Neuronal stem cell (in vitro differentiated cells): Measurements from ENCODE around the gene ARMH2.

Source experiments
- DNase-seq: peaks from one replicate; pipeline ENCODE4 v3.0.0-alpha.2; 2013; ENCODE audit warnings: low spot score
- H2AFZ ChIP-seq: one replicate; pipeline ENCODE4 v1.6.1; 2013; ENCODE audit warnings: mild to moderate bottlenecking, low read length, inconsistent platforms
- H2AK5ac ChIP-seq: 2 replicates; pipeline ENCODE4 v1.6.1; 2013; ENCODE audit warnings: low read depth, mild to moderate bottlenecking, inconsistent platforms, low read length, moderate library complexity, mixed read lengths
- H2BK120ac ChIP-seq: 2 replicates; pipeline ENCODE4 v1.6.1; 2013; ENCODE audit warnings: low read depth, mild to moderate bottlenecking, inconsistent platforms, low read length, moderate library complexity, mixed read lengths
- H2BK12ac ChIP-seq: one replicate; pipeline ENCODE4 v1.6.1; 2013; ENCODE audit warnings: low read length, inconsistent platforms
- H2BK15ac ChIP-seq: 2 replicates; pipeline ENCODE4 v1.6.1; 2013; ENCODE audit warnings: mild to moderate bottlenecking, low read length, inconsistent platforms, mixed read lengths
- H2BK5ac ChIP-seq: one replicate; pipeline ENCODE4 v1.6.1; 2013; ENCODE audit warnings: inconsistent platforms, mild to moderate bottlenecking, low read length, moderate library complexity
- H3K14ac ChIP-seq: one replicate; pipeline ENCODE4 v1.6.1; 2013; ENCODE audit warnings: low read length, inconsistent platforms
- H3K18ac ChIP-seq: 2 replicates; pipeline ENCODE4 v1.6.1; 2013; ENCODE audit warnings: low read length, inconsistent platforms
- H3K23ac ChIP-seq: 2 replicates; pipeline ENCODE4 v1.6.1; 2013; ENCODE audit warnings: low read depth, mild to moderate bottlenecking, mixed read lengths, low read length, inconsistent platforms; ENCODE audit not compliant: poor library complexity
- H3K27ac ChIP-seq: replicated peaks from 3 replicates; pipeline ENCODE4 v1.5.1; 2013; ENCODE audit warnings: low read length, inconsistent platforms
- H3K27me3 ChIP-seq, 3 experiments: 2 replicates each; pipeline ENCODE4 v1.6.1; 2013; ENCODE audit warnings: low read length in 3 of 3, mild to moderate bottlenecking in 2 of 3, inconsistent platforms in 1 of 3, low read depth in 1 of 3, mixed read lengths in 1 of 3, moderate library complexity in 1 of 3; ENCODE audit not compliant: control insufficient read depth in 3 of 3, insufficient read depth in 3 of 3
- H3K36me3 ChIP-seq, 2 donors: replicated peaks in 1 of 2; 2 replicates each; pipeline ENCODE4 v1.6.1; 2013; ENCODE audit warnings: low read length in 2 of 2; ENCODE audit not compliant: control insufficient read depth in 2 of 2, insufficient read depth in 2 of 2
- H3K4ac ChIP-seq: 2 replicates; pipeline ENCODE4 v1.6.1; 2013; ENCODE audit warnings: inconsistent platforms, mild to moderate bottlenecking, low read length, moderate library complexity
- H3K4me1 ChIP-seq, 2 donors: 1 replicate in 1 of 2; 2 replicates in 1 of 2; pipeline ENCODE4 v1.6.1; 2013; ENCODE audit warnings: low read length in 2 of 2, low read depth in 1 of 2; ENCODE audit not compliant: control insufficient read depth in 2 of 2, insufficient read depth in 1 of 2
- H3K4me2 ChIP-seq: one replicate; pipeline ENCODE4 v1.6.1; 2013; ENCODE audit warnings: mild to moderate bottlenecking, low read length, inconsistent platforms; ENCODE audit not compliant: insufficient read depth, poor library complexity, severe bottlenecking
- H3K4me3 ChIP-seq, 2 donors: 2 replicates each; pipeline ENCODE4 v1.5.1; 2013; ENCODE audit warnings: low read length in 2 of 2, mild to moderate bottlenecking in 2 of 2, inconsistent platforms in 1 of 2, moderate library complexity in 1 of 2
- H3K79me1 ChIP-seq: one replicate; pipeline ENCODE4 v1.6.1; 2013; ENCODE audit warnings: low read depth, mild to moderate bottlenecking, inconsistent platforms, low read length, moderate library complexity
- H3K9ac ChIP-seq: one replicate; pipeline ENCODE4 v1.6.1; 2013; ENCODE audit warnings: mild to moderate bottlenecking, low read depth, low read length, inconsistent platforms; ENCODE audit not compliant: poor library complexity
- H3K9me3 ChIP-seq, 2 donors: replicated peaks in 1 of 2; 2 replicates each; pipeline versions ENCODE3 to v1.6.1; 2013; ENCODE audit warnings: low read length in 2 of 2, mild to moderate bottlenecking in 2 of 2, inconsistent platforms in 1 of 2, low read depth in 1 of 2, mixed read lengths in 1 of 2, moderate library complexity in 1 of 2; ENCODE audit not compliant: control insufficient read depth in 2 of 2, insufficient read depth in 1 of 2
- H4K8ac ChIP-seq: one replicate; pipeline ENCODE4 v1.6.1; 2013; ENCODE audit warnings: low read depth, mild to moderate bottlenecking, inconsistent platforms, low read length, moderate library complexity
- H4K91ac ChIP-seq: one replicate; pipeline ENCODE4 v1.6.1; 2013; ENCODE audit warnings: low read length, low read depth, mild to moderate bottlenecking, inconsistent platforms; ENCODE audit not compliant: poor library complexity
- WGBS, 2 donors: extraction: QIAGEN DNeasy Blood & Tissue Kit; methylation state at CpG; one replicate each; pipeline ENCODE4 v1.1.7; 2013; ENCODE audit warnings: missing lambda C conversion rate in 2 of 2, mixed read lengths in 1 of 2; ENCODE audit not compliant: insufficient read length in 2 of 2, insufficient replicate concordance in 1 of 2; ENCODE audit errors: extremely low coverage in 2 of 2; 5-methylcytosine and 5-hydroxymethylcytosine counted together

Gene ARMH2

DNA sequence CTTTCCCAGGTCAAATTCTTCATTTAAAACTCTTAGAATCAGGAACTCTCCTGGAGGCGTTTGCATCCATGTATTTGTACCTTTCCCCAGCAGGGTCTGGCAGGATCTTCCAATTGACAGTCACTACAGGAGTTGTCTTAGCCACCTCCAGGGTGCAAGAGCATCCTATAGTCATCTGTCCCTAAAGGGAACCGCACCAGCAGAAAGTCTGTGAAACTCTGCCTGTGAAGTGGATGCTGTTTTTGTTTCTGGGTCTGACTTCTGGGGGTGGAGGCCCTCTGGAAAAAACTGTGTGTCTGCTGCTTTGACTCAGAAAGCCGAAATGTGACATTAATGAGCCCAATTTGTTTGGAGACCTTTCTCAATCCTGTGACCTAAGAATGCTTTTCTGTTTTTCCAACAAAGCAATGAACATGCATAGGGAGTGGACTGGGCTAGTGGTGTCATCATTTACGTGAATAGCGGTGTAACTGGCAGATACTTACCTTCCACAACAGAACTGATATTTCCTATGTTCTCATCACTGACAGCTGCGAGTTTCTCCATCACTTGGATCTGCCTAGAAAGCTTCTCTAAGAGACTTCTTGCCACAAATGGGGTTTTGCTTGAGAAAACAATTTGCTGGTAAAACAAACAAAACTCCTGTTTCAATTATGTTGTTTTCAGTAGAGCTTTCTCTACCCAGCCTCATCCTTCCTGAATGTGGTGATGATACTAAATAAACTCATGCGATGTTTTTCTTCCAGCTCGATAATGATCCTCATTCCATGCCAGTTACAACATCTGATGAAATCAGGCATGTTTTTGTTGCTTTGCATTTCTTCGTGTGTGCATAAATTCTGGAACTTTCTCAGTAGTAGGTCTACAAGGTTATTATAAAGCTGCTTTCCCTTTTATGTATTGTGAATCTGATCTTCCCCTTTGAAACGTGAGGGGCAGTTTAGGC is 33.3 kb upstream of the ARMH2 start:
- no peak overlapping the region for H3K14ac ChIP-seq
- no peak overlapping the region for H2AK5ac ChIP-seq
- H4K91ac ChIP-seq = no peak overlapping the region
- no peak overlapping the region for H2AFZ ChIP-seq
- no peak overlapping the region for H2BK120ac ChIP-seq
- no peak overlapping the region for H3K27ac ChIP-seq
- peaks cover 3 to 4% of the 10 kb centered on the region in 2 donors for H3K4me1 ChIP-seq
- peaks cover 0 to 41% of the 10 kb centered on the region in 2 donors for H3K36me3 ChIP-seq
- H2BK15ac ChIP-seq = no peak overlapping the region
- H3K27me3 ChIP-seq = no peaks in the 10 kb centered on the region
- no peak overlapping the region for H4K8ac ChIP-seq
- H3K79me1 ChIP-seq = no peaks in the 10 kb centered on the region
- no peak overlapping the region for H3K4me3 ChIP-seq
- no peak for DNase-seq
- no peak overlapping the region for H3K9ac ChIP-seq
- H3K18ac ChIP-seq = no peak overlapping the region
- no peak overlapping the region for H2BK5ac ChIP-seq
- H2BK12ac ChIP-seq = no peak overlapping the region
- H3K23ac ChIP-seq = no peak overlapping the region
- no peaks in the 10 kb centered on the region for H3K9me3 ChIP-seq
- no peak overlapping the region for H3K4me2 ChIP-seq
- no peak overlapping the region for H3K4ac ChIP-seq
- no CpG with 5 or more reads among the region's 10 CpGs for WGBS, 2 donors

DNA sequence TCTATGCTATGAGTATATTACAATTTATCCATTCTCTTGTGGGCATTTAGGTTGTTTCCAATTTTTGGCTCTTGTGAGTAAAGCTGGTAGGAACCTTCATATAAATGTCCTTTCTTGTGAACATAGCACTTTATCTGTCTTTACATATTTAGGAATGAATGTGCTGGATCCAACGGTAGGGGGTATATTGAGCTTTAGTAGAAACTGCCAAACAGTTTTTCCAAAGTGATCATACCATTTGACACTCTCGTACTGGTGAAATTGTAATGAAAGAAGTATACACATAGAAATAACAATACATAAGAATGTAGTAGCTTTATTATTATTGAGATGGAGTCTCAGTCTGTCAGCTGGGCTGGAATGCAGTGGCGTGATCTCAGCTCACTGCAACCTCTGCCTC is 30.9 kb upstream of the ARMH2 start:
- Histone ChIP-seq H3K79me1 (no peaks in the 10 kb centered on the region), H3K4ac (no peak overlapping the region), H3K27ac (no peak overlapping the region)

DNA sequence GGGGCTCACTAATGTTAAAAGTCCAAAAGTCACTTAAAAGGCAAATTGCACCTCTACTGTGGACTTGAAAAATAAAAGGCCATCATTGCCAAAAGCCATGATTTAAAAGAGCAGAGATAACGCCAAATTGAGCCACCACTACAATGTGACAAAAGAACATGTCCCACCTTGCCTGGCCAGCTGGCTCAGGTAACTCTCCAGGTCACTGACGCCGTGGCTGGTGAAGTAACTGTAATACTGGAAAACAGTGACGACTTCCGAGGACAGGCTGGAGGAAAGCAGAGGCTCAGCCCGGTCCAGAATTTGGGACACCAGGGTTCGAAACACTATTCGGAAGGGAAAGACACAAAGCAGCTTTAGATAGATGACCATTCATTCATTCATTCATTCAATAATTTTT is 29.3 kb upstream of the ARMH2 start:
- no CpG with 5 or more reads among the region's 8 CpGs for WGBS, 2 donors
- H2AFZ ChIP-seq = no peak overlapping the region

More for the DNA sequence above, 30.9 kb upstream of the ARMH2 start:
- no peak overlapping the region for H3K9ac ChIP-seq
- H2BK15ac ChIP-seq = no peak overlapping the region
- H3K27me3 ChIP-seq = no peaks in the 10 kb centered on the region
- H4K8ac ChIP-seq = no peak overlapping the region
- no peak overlapping the region for H3K4me2 ChIP-seq
- no peak overlapping the region for H2BK120ac ChIP-seq
- no peak overlapping the region for H2BK12ac ChIP-seq
- H3K4me3 ChIP-seq = no peak overlapping the region
- no peak overlapping the region for H3K23ac ChIP-seq
- H4K91ac ChIP-seq = no peak overlapping the region
- no peak overlapping the region for H3K18ac ChIP-seq
- H3K9me3 ChIP-seq = no peaks in the 10 kb centered on the region
- H2BK5ac ChIP-seq = no peak overlapping the region
- DNase-seq = no peak
- H2AFZ ChIP-seq = no peak overlapping the region
- peaks cover 0 to 4% of the 10 kb centered on the region in 2 donors for H3K4me1 ChIP-seq
- H3K36me3 ChIP-seq = peaks cover 0 to 52% of the 10 kb centered on the region in 2 donors
- no CpG with 5 or more reads among the region's 3 CpGs for WGBS, 2 donors
- no peak overlapping the region for H2AK5ac ChIP-seq
- H3K14ac ChIP-seq = no peak overlapping the region

DNA sequence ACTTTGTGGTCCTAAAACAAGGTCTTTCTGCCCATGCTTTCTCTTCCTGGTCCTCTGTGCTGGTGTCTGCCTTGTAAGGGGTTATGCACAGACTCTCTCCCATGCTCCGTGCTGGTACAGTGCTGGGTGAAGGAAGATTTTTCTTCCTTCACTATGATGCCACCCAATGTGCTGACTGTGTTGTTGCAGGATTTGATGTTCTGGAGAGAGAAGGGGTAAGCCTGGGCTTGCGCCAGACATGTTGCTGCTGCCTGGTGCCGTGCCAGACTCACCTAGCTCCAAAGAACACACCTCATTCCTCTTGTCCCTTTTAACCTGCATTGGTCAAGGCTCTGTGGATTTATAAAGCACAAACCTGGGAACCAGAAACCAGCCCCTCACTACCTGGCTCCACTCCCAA is 28.4 kb upstream of the ARMH2 start:
- Histone ChIP-seq H3K9me3 (no peaks in the 10 kb centered on the region), H2BK15ac (no peak overlapping the region), H2AFZ (no peak overlapping the region), H4K8ac (no peak overlapping the region), H3K27ac (no peak overlapping the region), H3K23ac (no peak overlapping the region), H3K27me3 (no peaks in the 10 kb centered on the region), H3K4ac (no peak overlapping the region), H3K36me3 (peaks cover 0 to 57% of the 10 kb centered on the region in 2 donors), H2BK5ac (no peak overlapping the region), H3K79me1 (no peaks in the 10 kb centered on the region), H3K4me2 (no peak overlapping the region), H3K4me3 (no peak overlapping the region), H3K9ac (no peak overlapping the region), H2AK5ac (no peak overlapping the region), H2BK12ac (no peak overlapping the region), H4K91ac (no peak overlapping the region), H3K4me1 (peaks cover 0 to 4% of the 10 kb centered on the region in 2 donors), H2BK120ac (no peak overlapping the region), H3K18ac (no peak overlapping the region), H3K14ac (no peak overlapping the region)
- no CpG with 5 or more reads among the region's 3 CpGs for WGBS, 2 donors
- DNase-seq = no peak

More for the DNA sequence above, 29.3 kb upstream of the ARMH2 start:
- Histone ChIP-seq H3K14ac (no peak overlapping the region), H4K91ac (no peak overlapping the region), H3K79me1 (no peaks in the 10 kb centered on the region), H3K23ac (no peak overlapping the region), H2BK12ac (no peak overlapping the region), H3K4me2 (no peak overlapping the region), H2BK120ac (no peak overlapping the region), H3K36me3 (peaks cover 0 to 64% of the 10 kb centered on the region in 2 donors), H3K4me3 (no peak overlapping the region), H3K27ac (no peak overlapping the region), H3K9me3 (no peaks in the 10 kb centered on the region), H2BK5ac (no peak overlapping the region), H3K4me1 (peaks cover 0 to 4% of the 10 kb centered on the region in 2 donors), H2BK15ac (no peak overlapping the region), H3K9ac (no peak overlapping the region), H2AK5ac (no peak overlapping the region), H3K18ac (no peak overlapping the region), H4K8ac (no peak overlapping the region), H3K27me3 (no peaks in the 10 kb centered on the region), H3K4ac (no peak overlapping the region)
- DNase-seq = no peak
